ENCODE results near the gene ZBTB5.
"Not testable (repeated sequence)": the region's sequence is repeated elsewhere in the genome, so short reads cannot be mapped to it uniquely, and the experiment has no call there.

Gene ZBTB5

DNA sequence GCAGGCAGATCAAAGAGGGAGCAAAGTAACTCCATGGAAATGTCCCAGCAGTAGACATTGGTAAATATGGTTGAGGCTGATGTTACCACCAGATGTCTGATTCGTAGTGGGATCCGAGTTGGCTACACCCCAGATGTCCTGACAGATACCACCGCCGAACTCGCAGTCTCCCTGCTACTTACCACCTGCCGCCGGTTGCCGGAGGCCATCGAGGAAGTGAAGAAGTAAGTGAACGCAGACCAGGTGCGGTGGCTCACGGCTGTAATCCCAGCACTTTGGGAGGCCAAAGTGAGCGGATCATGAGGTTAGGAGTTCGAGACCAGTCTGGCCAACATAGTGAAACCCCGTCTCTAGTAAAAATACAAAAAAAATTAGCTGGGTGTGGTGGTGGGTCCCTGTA is 38.8 kb downstream of the ZBTB5 start:
- Histone ChIP-seq H3K36me3 (ENCODE audit: control insufficient read depth in 4 of 4, insufficient read depth in 4 of 4, low read length in 3 of 4) (peaks cover 7 to 73% (median 47%) of the 10 kb centered on the region in 4 experiments), H3K4me1 (ENCODE audit: control extremely low read depth in 1 of 4, control insufficient read depth in 4 of 4, insufficient read depth in 4 of 4, low read length in 3 of 4) (peaks cover 0 to 31% (median 23%) of the 10 kb centered on the region in 4 experiments)
- POLR2A ChIA-PET; H3K9me3 ChIP-seq (ENCODE audit: control extremely low read depth in 1 of 5, control insufficient read depth in 4 of 5, insufficient read depth in 2 of 5, low read depth in 1 of 5, low read length in 4 of 5); H3K4me3 ChIP-seq (ENCODE audit: control insufficient read depth in 1 of 7, extremely low read depth in 1 of 7, insufficient read depth in 4 of 7, low read depth in 2 of 7, low read length in 6 of 7); H3K27ac ChIP-seq (ENCODE audit: insufficient read depth in 1 of 2, low read depth in 1 of 2, low read length in 2 of 2, poor library complexity in 1 of 2, severe bottlenecking in 2 of 2); H3K27me3 ChIP-seq (replicated peaks in 2 of 5; ENCODE audit: control insufficient read depth in 4 of 5, insufficient read depth in 5 of 5, low read length in 4 of 5); DNase-seq: not testable (repeated sequence)
- WGBS (ENCODE audit: insufficient coverage), result 95% methylated on average over 15 of the region's 15 CpGs
- CTCF ChIA-PET, result interaction anchor here (1.2 to 1.9 kb wide), 2 partner anchors 12 to 14 kb away, joined by 4 read pairs; no protein-coding TSS in a partner anchor

- POLR2A ChIA-PET, result interaction anchor here (0.6 kb wide), 1 partner anchor 141 kb away, joined by 3 read pairs; no protein-coding TSS in a partner anchor
- Histone ChIP-seq H3K27ac (ENCODE audit: insufficient read depth in 1 of 2, low read depth in 1 of 2, low read length in 2 of 2, poor library complexity in 1 of 2, severe bottlenecking in 2 of 2) (peak overlapping the region in 1 of 2 experiments; percentile 4), H3K4me3 (ENCODE audit: control insufficient read depth in 1 of 7, extremely low read depth in 1 of 7, insufficient read depth in 4 of 7, low read depth in 2 of 7, low read length in 6 of 7) (no peak overlapping the region), H3K4me1 (ENCODE audit: control extremely low read depth in 1 of 4, control insufficient read depth in 4 of 4, insufficient read depth in 4 of 4, low read length in 3 of 4) (peaks cover 0 to 31% (median 23%) of the 10 kb centered on the region in 4 experiments), H3K36me3 (ENCODE audit: control insufficient read depth in 4 of 4, insufficient read depth in 4 of 4, low read length in 3 of 4) (peaks cover 7 to 61% (median 38%) of the 10 kb centered on the region in 4 experiments), H3K27me3 (replicated peaks in 2 of 5; ENCODE audit: control insufficient read depth in 4 of 5, insufficient read depth in 5 of 5, low read length in 4 of 5) (no peaks in the 10 kb centered on the region), H3K9me3 (ENCODE audit: control extremely low read depth in 1 of 5, control insufficient read depth in 4 of 5, insufficient read depth in 2 of 5, low read depth in 1 of 5, low read length in 4 of 5) (no peaks in the 10 kb centered on the region)
- CTCF ChIA-PET, result interaction anchor here (1.9 to 2.2 kb wide), 2 partner anchors 10 to 13 kb away, joined by 4 to 8 read pairs; no protein-coding TSS in a partner anchor
- DNase-seq, result no peak
- 92% methylated on average over 11 of the region's 11 CpGs for WGBS (ENCODE audit: insufficient coverage)
Observed at GRCh38 chr9:37425298-37425752, 39.9 kb downstream of the ZBTB5 start.

DNA sequence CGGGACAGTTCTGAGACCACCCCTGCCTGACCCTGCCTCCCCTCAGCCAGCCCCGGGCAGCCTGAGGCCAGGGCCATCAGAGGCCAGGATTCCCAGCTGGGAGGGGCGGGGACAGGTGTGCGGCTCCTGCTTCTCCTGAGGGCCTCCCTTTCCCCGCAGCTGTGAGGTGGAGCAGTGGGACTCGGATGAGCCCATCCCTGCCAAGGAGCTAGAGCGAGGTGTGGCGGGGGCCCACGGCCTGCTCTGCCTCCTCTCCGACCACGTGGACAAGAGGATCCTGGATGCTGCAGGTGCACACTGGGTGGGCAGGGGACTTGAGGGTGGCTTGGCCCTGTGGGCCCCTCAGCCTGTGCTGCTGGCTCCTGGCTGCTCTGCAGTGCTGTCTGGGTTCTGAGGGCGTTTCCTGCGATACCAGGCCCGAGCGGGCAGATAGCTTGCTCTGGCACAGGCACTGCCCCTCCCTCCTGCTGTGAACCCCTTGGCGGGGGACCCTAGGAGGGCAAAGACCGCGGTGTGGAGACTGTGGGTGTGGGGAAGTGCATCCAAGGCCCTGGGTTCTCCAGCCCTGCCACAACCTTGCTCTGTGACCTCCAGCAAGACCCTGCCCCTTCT is 40.5 kb downstream of the ZBTB5 start:
- H3K9me3 ChIP-seq (ENCODE audit: control extremely low read depth in 1 of 5, control insufficient read depth in 4 of 5, insufficient read depth in 2 of 5, low read depth in 1 of 5, low read length in 4 of 5), result no peaks in the 10 kb centered on the region
- no peak for DNase-seq
- WGBS (ENCODE audit: insufficient coverage), result 91% methylated on average over 9 of the region's 18 CpGs
- ChIA-PET CTCF (interaction anchor here (1.1 to 2.2 kb wide), 3 partner anchors 9 to 13 kb away, joined by 3 to 8 read pairs (median 4); no protein-coding TSS in a partner anchor), POLR2A (interaction anchor here (0.6 kb wide), 1 partner anchor 140 kb away, joined by 3 read pairs; no protein-coding TSS in a partner anchor)
- no peak overlapping the region for H3K27ac ChIP-seq (ENCODE audit: insufficient read depth in 1 of 2, low read depth in 1 of 2, low read length in 2 of 2, poor library complexity in 1 of 2, severe bottlenecking in 2 of 2)
- no peak overlapping the region for H3K4me3 ChIP-seq (ENCODE audit: control insufficient read depth in 1 of 7, extremely low read depth in 1 of 7, insufficient read depth in 4 of 7, low read depth in 2 of 7, low read length in 6 of 7)
- H3K27me3 ChIP-seq (replicated peaks in 2 of 5; ENCODE audit: control insufficient read depth in 4 of 5, insufficient read depth in 5 of 5, low read length in 4 of 5), result no peaks in the 10 kb centered on the region
- peaks cover 0 to 31% (median 23%) of the 10 kb centered on the region in 4 experiments for H3K4me1 ChIP-seq (ENCODE audit: control extremely low read depth in 1 of 4, control insufficient read depth in 4 of 4, insufficient read depth in 4 of 4, low read length in 3 of 4)
- peaks cover 7 to 56% (median 36%) of the 10 kb centered on the region in 4 experiments for H3K36me3 ChIP-seq (ENCODE audit: control insufficient read depth in 4 of 4, insufficient read depth in 4 of 4, low read length in 3 of 4)

GRCh38 chr9:37424204-37424685 is 41.0 kb downstream of the ZBTB5 start:
- CTCF ChIA-PET, result interaction anchor here (0.9 to 2.2 kb wide), 4 partner anchors 9 to 17 kb away, joined by 3 to 8 read pairs (median 6); no protein-coding TSS in a partner anchor
- DNase-seq, result no peak
- H3K27ac ChIP-seq (ENCODE audit: insufficient read depth in 1 of 2, low read depth in 1 of 2, low read length in 2 of 2, poor library complexity in 1 of 2, severe bottlenecking in 2 of 2), result no peak overlapping the region
- no peaks in the 10 kb centered on the region for H3K9me3 ChIP-seq (ENCODE audit: control extremely low read depth in 1 of 5, control insufficient read depth in 4 of 5, insufficient read depth in 2 of 5, low read depth in 1 of 5, low read length in 4 of 5)
- peaks cover 0 to 31% (median 23%) of the 10 kb centered on the region in 4 experiments for H3K4me1 ChIP-seq (ENCODE audit: control extremely low read depth in 1 of 4, control insufficient read depth in 4 of 4, insufficient read depth in 4 of 4, low read length in 3 of 4)
- H3K36me3 ChIP-seq (ENCODE audit: control insufficient read depth in 4 of 4, insufficient read depth in 4 of 4, low read length in 3 of 4), result peaks cover 7 to 51% (median 33%) of the 10 kb centered on the region in 4 experiments
- 98% methylated on average over 8 of the region's 8 CpGs for WGBS (ENCODE audit: insufficient coverage)
- POLR2A ChIA-PET, result interaction anchor here (0.9 kb wide), 1 partner anchor 26 kb away, joined by 3 read pairs; no protein-coding TSS in a partner anchor
- H3K4me3 ChIP-seq (ENCODE audit: control insufficient read depth in 1 of 7, extremely low read depth in 1 of 7, insufficient read depth in 4 of 7, low read depth in 2 of 7, low read length in 6 of 7), result peak overlapping the region in 1 of 7 experiments; percentile 1
- H3K27me3 ChIP-seq (replicated peaks in 2 of 5; ENCODE audit: control insufficient read depth in 4 of 5, insufficient read depth in 5 of 5, low read length in 4 of 5), result no peaks in the 10 kb centered on the region

DNA sequence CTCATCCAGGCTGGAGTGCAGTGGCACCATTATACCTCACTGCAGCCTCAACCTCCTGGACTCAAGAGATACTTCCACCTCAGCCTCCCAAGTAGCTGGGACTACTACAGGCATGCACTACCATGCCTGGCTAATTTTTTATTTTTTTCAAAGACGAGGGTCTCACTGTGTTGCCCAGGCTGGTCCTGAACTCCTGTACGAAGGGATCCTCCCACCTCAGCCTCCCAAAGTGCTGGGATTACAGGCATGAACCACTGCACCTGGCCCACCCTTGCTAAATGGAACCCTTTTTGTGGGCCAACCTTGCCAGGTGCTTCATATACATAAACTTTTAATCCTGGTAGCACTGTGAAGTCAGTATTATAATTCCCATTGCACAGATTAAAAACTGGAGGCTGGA is 41.7 kb downstream of the ZBTB5 start:
- Histone ChIP-seq H3K27ac (ENCODE audit: insufficient read depth in 1 of 2, low read depth in 1 of 2, low read length in 2 of 2, poor library complexity in 1 of 2, severe bottlenecking in 2 of 2) (no peak overlapping the region), H3K36me3 (ENCODE audit: control insufficient read depth in 4 of 4, insufficient read depth in 4 of 4, low read length in 3 of 4) (peaks cover 7 to 43% (median 26%) of the 10 kb centered on the region in 4 experiments), H3K27me3 (replicated peaks in 2 of 5; ENCODE audit: control insufficient read depth in 4 of 5, insufficient read depth in 5 of 5, low read length in 4 of 5) (no peaks in the 10 kb centered on the region), H3K4me1 (ENCODE audit: control extremely low read depth in 1 of 4, control insufficient read depth in 4 of 4, insufficient read depth in 4 of 4, low read length in 3 of 4) (peaks cover 0 to 31% (median 23%) of the 10 kb centered on the region in 4 experiments), H3K9me3 (ENCODE audit: control extremely low read depth in 1 of 5, control insufficient read depth in 4 of 5, insufficient read depth in 2 of 5, low read depth in 1 of 5, low read length in 4 of 5) (no peaks in the 10 kb centered on the region), H3K4me3 (ENCODE audit: control insufficient read depth in 1 of 7, extremely low read depth in 1 of 7, insufficient read depth in 4 of 7, low read depth in 2 of 7, low read length in 6 of 7) (peak overlapping the region in 5 of 7 experiments; percentile 83 to 95 (median 86))
- no peak for DNase-seq
- 90% methylated on average over 2 of the region's 2 CpGs for WGBS (ENCODE audit: insufficient coverage)
- ChIA-PET CTCF (interaction anchor here (0.9 to 2.2 kb wide), 3 partner anchors 9 to 17 kb away, joined by 4 to 8 read pairs (median 7); no protein-coding TSS in a partner anchor), POLR2A (interaction anchor here (0.9 kb wide), 1 partner anchor 27 kb away, joined by 3 read pairs; no protein-coding TSS in a partner anchor)

GRCh38 chr9:37422289-37423104 is 42.8 kb downstream of the ZBTB5 start, which contains the start of gene GRHPR:
TSS of gene GRHPR (plus strand) at chr9:37422696. CDS start at chr9:37422751, 55 bp downstream.
- WGBS (ENCODE audit: insufficient coverage), result under 1% methylated on average over 54 of the region's 56 CpGs
- no peaks in the 10 kb centered on the region for H3K27me3 ChIP-seq (replicated peaks in 2 of 5; ENCODE audit: control insufficient read depth in 4 of 5, insufficient read depth in 5 of 5, low read length in 4 of 5)
- ChIA-PET CTCF (interaction anchor here (1.9 kb wide), 1 partner anchor 11 kb away, joined by 7 read pairs; no protein-coding TSS in a partner anchor), POLR2A (no interaction called here)
- H3K36me3 ChIP-seq (ENCODE audit: control insufficient read depth in 4 of 4, insufficient read depth in 4 of 4, low read length in 3 of 4), result peaks cover 3 to 34% (median 19%) of the 10 kb centered on the region in 4 experiments
- DNase-seq, result peak; percentile 80 to 91 (median 89)
- no peaks in the 10 kb centered on the region for H3K9me3 ChIP-seq (ENCODE audit: control extremely low read depth in 1 of 5, control insufficient read depth in 4 of 5, insufficient read depth in 2 of 5, low read depth in 1 of 5, low read length in 4 of 5)
- peaks cover 0 to 31% (median 23%) of the 10 kb centered on the region in 4 experiments for H3K4me1 ChIP-seq (ENCODE audit: control extremely low read depth in 1 of 4, control insufficient read depth in 4 of 4, insufficient read depth in 4 of 4, low read length in 3 of 4)
- peak within 1 kb of the TSS; percentile 64 to 90 for H3K27ac ChIP-seq (ENCODE audit: insufficient read depth in 1 of 2, low read depth in 1 of 2, low read length in 2 of 2, poor library complexity in 1 of 2, severe bottlenecking in 2 of 2)
- H3K4me3 ChIP-seq (ENCODE audit: control insufficient read depth in 1 of 7, extremely low read depth in 1 of 7, insufficient read depth in 4 of 7, low read depth in 2 of 7, low read length in 6 of 7), result peak within 1 kb of the TSS; percentile 78 to 95 (median 86)
